Endothelial cell of umbilical vein (primary cell): ENCODE measurements around the gene D2HGDH. TPM values are rescaled to one million over a fixed set of nuclear protein-coding genes. Genes with fewer than 3 reads are reported as not detected.

ENCODE experiments used
- BruUV-seq: library from RNA; stranded (reverse); fragments of 400-500 nt; replicated peaks from 2 replicates; lab custom pipeline; 2021; lab: Mats Ljungman, UMichigan
- CTCF ChIA-PET: fragments of 300-600, 350-600 bp; sonication (Branson Sonifier 250); formaldehyde crosslinking; loops from one replicate; lab custom pipeline; 2021; ENCODE audit warnings: antibody characterized with exemption, inconsistent platforms; lab: Charles Lee
- POLR2A ChIA-PET: fragments of 300-600, 350-600 bp; sonication (Branson Sonifier 250); formaldehyde crosslinking; loops from one replicate; lab custom pipeline; 2021; ENCODE audit warnings: antibody characterized with exemption, inconsistent platforms; lab: Charles Lee
- DNase-seq: peaks from one replicate; pipeline ENCODE4 v3.0.0-alpha.2; 2011; ENCODE audit warnings: low read depth, low spot score
- FAIRE-seq: peaks from 2 replicates; lab custom pipeline; 2011; peaks lifted over from hg19 to GRCh38; lab: Jason Lieb, UNC
- H2AFZ ChIP-seq: 2 replicates; pipeline ENCODE4 v1.6.0; 2012; ENCODE audit warnings: low read depth, low read length, control low read depth, inconsistent platforms
- H3K27ac ChIP-seq: 2 replicates; pipeline ENCODE4 v1.5.1; 2011; ENCODE audit warnings: low read depth, mild to moderate bottlenecking, control low read depth, low read length, moderate library complexity; ENCODE audit not compliant: insufficient read depth
- H3K27me3 ChIP-seq, 2 experiments: 2 replicates each; pipeline versions ENCODE4 v1.6.0 to v1.6.1; 2011; ENCODE audit warnings: low read length in 2 of 2, mixed read lengths in 1 of 2; ENCODE audit not compliant: control insufficient read depth in 2 of 2, insufficient read depth in 2 of 2
- H3K36me3 ChIP-seq, 2 experiments: 2 replicates in 1 of 2; 3 replicates in 1 of 2; pipeline ENCODE4 v1.5.1; 2011; ENCODE audit warnings: low read length in 2 of 2, mild to moderate bottlenecking in 1 of 2, moderate library complexity in 1 of 2; ENCODE audit not compliant: control insufficient read depth in 2 of 2, insufficient read depth in 2 of 2; ENCODE audit errors: extremely low read depth in 1 of 2
- H3K4me1 ChIP-seq: 3 replicates; pipeline ENCODE4 v1.5.1; 2011; ENCODE audit warnings: mild to moderate bottlenecking, low read length; ENCODE audit not compliant: control insufficient read depth, insufficient read depth; ENCODE audit errors: extremely low read depth
- H3K4me2 ChIP-seq: 2 replicates; pipeline ENCODE4 v1.6.1; 2011; ENCODE audit warnings: low read length, control low read depth, mixed read lengths; ENCODE audit not compliant: insufficient read depth
- H3K4me3 ChIP-seq, 3 experiments: fragments of 200-600 bp in 1 of 3; sonication (generic), shearing (Covaris generic) in 1 of 3; replicated peaks in 1 of 3; 2 replicates each; pipeline ENCODE4 v1.5.1; 2011 to 2016; ENCODE audit warnings: control low read depth in 3 of 3, low read length in 3 of 3, mild to moderate bottlenecking in 2 of 3, inconsistent platforms in 1 of 3, low read depth in 1 of 3, moderate library complexity in 1 of 3; ENCODE audit not compliant: insufficient read depth in 1 of 3
- H3K79me2 ChIP-seq: 2 replicates; pipeline ENCODE4 v1.6.0; 2012; ENCODE audit warnings: low read length, inconsistent platforms; ENCODE audit not compliant: control insufficient read depth, insufficient read depth
- H3K9ac ChIP-seq: replicated peaks from 2 replicates; pipeline ENCODE3; 2011; ENCODE audit warnings: low read length, control low read depth; ENCODE audit not compliant: insufficient read depth; ENCODE audit errors: extremely low read depth
- H3K9me1 ChIP-seq: replicated peaks from 3 replicates; pipeline ENCODE4 v1.6.0; 2011; ENCODE audit warnings: mild to moderate bottlenecking, low read length; ENCODE audit not compliant: control insufficient read depth, insufficient read depth; ENCODE audit errors: extremely low read depth
- H3K9me3 ChIP-seq: replicated peaks from 2 replicates; pipeline ENCODE4 v1.5.1; 2012; ENCODE audit warnings: low read length, inconsistent platforms; ENCODE audit not compliant: control insufficient read depth, insufficient read depth
- H4K20me1 ChIP-seq: replicated peaks from 2 replicates; pipeline ENCODE3; 2011; ENCODE audit warnings: mild to moderate bottlenecking, low read length; ENCODE audit not compliant: control insufficient read depth, insufficient read depth; ENCODE audit errors: extremely low read depth
- CTCF ChIP-seq, 2 donors: IDR thresholded peaks; 1 replicate in 1 of 2; 2 replicates in 1 of 2; pipeline ENCODE4 v1.5.1; 2011; ENCODE audit warnings: low read length in 2 of 2, mild to moderate bottlenecking in 2 of 2, moderate library complexity in 2 of 2, control low read depth in 1 of 2, inconsistent platforms in 1 of 2, low read depth in 1 of 2; ENCODE audit not compliant: insufficient read depth in 1 of 2; ENCODE audit errors: extremely low read depth in 1 of 2
- EZH2 ChIP-seq: IDR thresholded peaks from 2 replicates; pipeline ENCODE4 v1.6.1; 2012; ENCODE audit warnings: borderline replicate concordance, low read depth, mild to moderate bottlenecking, moderate library complexity, low read length, inconsistent platforms; ENCODE audit not compliant: severe bottlenecking
- MAX ChIP-seq: IDR thresholded peaks from 2 replicates; pipeline ENCODE4 v1.6.1; 2011; ENCODE audit not compliant: insufficient read depth, insufficient read length
- MYC ChIP-seq: IDR thresholded peaks from one replicate; pipeline ENCODE4 v1.6.1; 2011; ENCODE audit warnings: mild to moderate bottlenecking, low read depth, low read length
- dilution Hi-C: fragments of 300-500 bp; cut with MboI; formaldehyde crosslinking; loops from one replicate; pipeline ENCODE4 v1.15.0; 2019; ENCODE audit warnings: low sequenced_read_pairs; ENCODE audit not compliant: extremely low pct_ligation_motif_present
- intact Hi-C: fragments of 100-400 bp; cut with micrococcal nuclease; formaldehyde crosslinking; loops from one replicate; pipeline ENCODE4 v1.10.0; 2022
- polyA plus RNA-seq, 4 experiments: library from polyadenylated mRNA; depleted of rRNA in 3 of 4; stranded (reverse) in 3 of 4; unstranded in 1 of 4; fragments of >200 nt; gene quantifications; 2 replicates each; pipeline versions ENCODE4 v1.2.1 to v1.2.3, GENCODE V29; 2011 to 2012; ENCODE audit warnings: missing spikeins in 1 of 4
- total RNA-seq: library from RNA; stranded (reverse); gene quantifications from 2 replicates; pipeline ENCODE4 v1.2.3, GENCODE V29; 2021

Gene D2HGDH
- total and polyA plus RNA-seq, 2 donors (not counting 3 experiments of a cell fraction or from before 2014, with no cell fraction given), result 22.3 TPM

GRCh38 chr2:241802421-241803318 is 68.2 kb downstream of the D2HGDH start:
- CTCF ChIA-PET, result no interaction called here
- no peak for FAIRE-seq

DNA sequence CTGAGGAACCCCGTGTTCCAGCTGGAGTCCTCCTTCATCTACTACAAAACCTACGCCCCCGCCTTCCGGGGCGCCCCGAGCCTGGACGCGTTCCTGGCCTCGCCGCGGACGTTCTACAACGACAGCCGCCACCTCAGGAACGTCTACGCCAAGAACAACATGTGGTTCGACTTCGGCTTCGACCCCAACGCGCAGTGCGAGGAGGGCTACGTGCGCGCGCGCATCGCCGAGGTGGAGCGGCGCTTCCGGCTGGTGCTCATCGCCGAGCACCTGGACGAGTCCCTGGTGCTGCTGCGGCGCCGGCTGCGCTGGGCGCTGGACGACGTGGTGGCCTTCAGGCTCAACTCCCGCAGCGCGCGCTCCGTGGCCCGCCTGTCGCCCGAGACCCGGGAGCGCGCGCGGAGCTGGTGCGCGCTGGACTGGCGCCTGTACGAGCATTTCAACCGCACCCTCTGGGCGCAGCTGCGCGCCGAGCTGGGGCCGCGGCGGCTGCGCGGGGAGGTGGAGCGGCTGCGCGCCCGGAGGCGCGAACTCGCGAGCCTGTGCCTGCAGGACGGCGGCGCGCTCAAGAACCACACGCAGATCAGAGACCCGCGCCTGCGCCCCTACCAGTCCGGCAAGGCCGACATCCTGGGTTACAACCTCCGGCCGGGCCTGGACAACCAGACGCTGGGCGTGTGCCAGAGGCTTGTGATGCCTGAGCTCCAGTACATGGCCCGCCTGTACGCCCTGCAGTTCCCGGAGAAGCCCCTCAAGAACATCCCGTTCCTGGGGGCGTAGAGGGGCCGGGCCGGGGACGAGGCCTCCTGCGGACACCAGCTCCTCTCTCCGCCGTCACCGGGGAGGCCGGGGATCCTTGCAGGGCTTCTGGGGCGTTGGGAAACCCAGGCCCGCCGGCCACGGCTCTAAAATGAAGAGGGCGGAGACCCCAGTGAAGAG is 69.2 kb downstream of the D2HGDH start:
- Histone ChIP-seq H3K27ac (no peak overlapping the region), H4K20me1 (no peaks in the 10 kb centered on the region), H3K79me2 (no peaks in the 10 kb centered on the region), H3K36me3 (no peaks in the 10 kb centered on the region), H3K27me3 (peaks cover 15 to 18% of the 10 kb centered on the region in 2 experiments), H3K9me1 (no peaks in the 10 kb centered on the region), H3K9me3 (no peaks in the 10 kb centered on the region), H3K9ac (no peak overlapping the region), H3K4me3 (peak overlapping the region in 1 of 3 experiments; percentile 24), H2AFZ (peak overlapping the region; percentile 42), H3K4me2 (peak overlapping the region; percentile 53), H3K4me1 (peaks cover 5% of the 10 kb centered on the region)
- intact Hi-C loops, result no loop called here
- no TSS peak for BruUV-seq
- TF ChIP-seq EZH2 (peak; percentile 66), CTCF (IDR thresholded peaks at IDR 0.05; ENCODE audit: extremely low read depth in 1 of 2, insufficient read depth in 1 of 2, low read depth in 1 of 2, low read length in 2 of 2) (no peak), MAX (no peak)
- ChIA-PET CTCF (interaction anchor here (1.0 to 1.5 kb wide), 4 partner anchors 28 to 65 kb away, joined by 3 to 4 read pairs (median 4); no protein-coding TSS in a partner anchor), POLR2A (no interaction called here)
- DNase-seq (peak; percentile 29), FAIRE-seq (peak; percentile 26)
- dilution Hi-C loops, result no loop called here

More at GRCh38 chr2:241802421-241803318, 68.2 kb downstream of the D2HGDH start:
- H3K27ac ChIP-seq, result no peak overlapping the region
- no peak for TF ChIP-seq MYC
- H3K9ac ChIP-seq, result no peak overlapping the region
- DNase-seq, result no peak
- H3K9me1 ChIP-seq, result no peaks in the 10 kb centered on the region
- peaks cover 15 to 18% of the 10 kb centered on the region in 2 experiments for H3K27me3 ChIP-seq
- no peaks in the 10 kb centered on the region for H4K20me1 ChIP-seq
- intact Hi-C loops (no loop called here), dilution Hi-C loops (no loop called here)
- H3K4me1 ChIP-seq, result peaks cover 5% of the 10 kb centered on the region
- H3K36me3 ChIP-seq, result no peaks in the 10 kb centered on the region
- H2AFZ ChIP-seq, result no peak overlapping the region
- no peaks in the 10 kb centered on the region for H3K9me3 ChIP-seq
- H3K79me2 ChIP-seq, result no peaks in the 10 kb centered on the region
- no TSS peak for BruUV-seq
- H3K4me2 ChIP-seq, result no peak overlapping the region
- POLR2A ChIA-PET, result no interaction called here
- H3K4me3 ChIP-seq, result no peak overlapping the region
